ENCODE results near the gene EFNA5.
"Not testable (repeated sequence)": the region's sequence is repeated elsewhere in the genome, so short reads cannot be mapped to it uniquely, and the experiment has no call there.

Gene EFNA5

DNA sequence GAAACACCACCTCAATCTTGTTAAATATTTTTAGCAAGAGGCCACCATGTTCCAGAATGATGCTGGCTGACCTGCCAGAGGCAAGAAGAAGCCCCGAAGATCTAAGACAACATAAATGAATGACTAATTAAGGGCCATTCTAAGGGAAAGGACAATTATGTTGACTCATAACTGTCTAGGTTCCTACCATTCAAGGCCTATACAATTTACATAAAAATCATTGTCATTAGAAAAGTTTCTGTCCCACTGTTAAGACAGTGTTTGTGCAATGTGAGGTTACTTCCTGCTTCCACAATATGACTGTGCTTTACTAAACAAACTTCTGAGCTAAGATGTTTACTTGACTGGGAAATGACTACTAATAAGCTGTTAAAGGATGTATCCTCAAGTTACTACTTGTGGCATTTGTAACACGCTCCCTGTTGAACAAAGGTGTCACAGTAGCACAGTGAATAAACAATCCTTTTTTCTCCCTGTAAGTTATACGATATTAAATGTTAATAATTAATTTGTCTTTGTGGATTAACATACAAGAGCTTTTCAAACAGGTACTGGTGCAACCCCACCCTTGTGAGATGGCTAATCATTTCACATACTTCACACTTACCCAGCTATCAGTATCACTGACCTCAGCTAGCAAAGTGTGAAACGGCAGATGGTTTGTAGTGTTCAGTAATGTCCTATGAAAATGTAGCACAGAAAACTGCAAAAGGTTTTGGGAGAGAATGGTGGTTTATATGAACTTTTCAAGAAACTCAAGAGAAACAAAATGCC is 195.8 kb downstream of the EFNA5 start:
- DNase-seq = no peak

DNA sequence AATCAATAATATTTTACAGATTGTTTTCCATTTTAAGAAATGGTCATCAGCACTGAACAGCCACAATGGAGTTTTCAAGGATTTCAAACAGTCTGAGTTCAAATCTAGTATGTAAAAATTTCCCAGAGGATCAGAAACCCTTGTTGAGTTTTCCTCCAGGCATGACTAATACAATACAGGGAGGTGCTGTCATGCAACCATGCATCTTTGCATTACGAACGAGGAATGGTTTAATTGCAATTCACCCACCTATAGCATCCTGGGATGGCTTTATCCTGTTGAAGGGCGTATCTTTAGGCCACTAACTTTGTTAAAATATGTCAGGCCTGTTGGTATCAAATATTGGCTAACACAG is 196.4 kb downstream of the EFNA5 start:
- DNase-seq = no peak

DNA sequence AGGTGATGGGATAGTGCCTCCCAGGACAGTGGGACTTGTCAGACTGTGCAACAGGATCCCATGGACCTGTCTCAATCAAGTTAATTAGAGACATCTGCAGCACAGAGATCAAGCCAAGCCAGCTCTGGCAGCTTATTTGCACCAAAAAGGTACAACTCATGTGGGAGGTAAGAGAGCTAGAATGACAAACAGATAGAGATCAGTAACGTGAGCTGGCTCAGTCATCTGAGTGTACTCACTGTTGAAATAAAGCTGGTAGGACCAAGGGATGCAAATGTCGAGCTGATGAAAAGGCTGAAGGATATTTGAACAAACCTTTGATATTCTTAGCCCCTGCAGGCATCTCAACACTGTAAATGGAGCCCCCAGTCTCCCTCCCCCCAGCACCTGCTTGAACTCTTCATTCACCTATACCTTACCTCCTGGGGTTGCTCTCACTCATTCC is 198.1 kb downstream of the EFNA5 start:
- no peak for DNase-seq

DNA sequence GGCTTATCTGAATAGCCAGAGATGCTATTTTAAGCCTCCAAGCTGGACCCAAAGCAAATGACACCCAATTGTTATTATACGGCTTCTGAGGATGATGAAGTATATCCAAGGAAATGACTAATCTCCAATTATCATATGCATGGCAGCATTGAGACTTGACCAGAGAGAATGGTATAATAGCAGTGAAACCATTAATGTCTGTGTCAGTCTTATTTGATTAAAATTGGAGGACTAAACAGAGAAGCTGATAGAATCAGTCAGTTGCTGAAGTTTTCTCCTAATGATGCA is 200.5 kb downstream of the EFNA5 start:
- no peak for DNase-seq

DNA sequence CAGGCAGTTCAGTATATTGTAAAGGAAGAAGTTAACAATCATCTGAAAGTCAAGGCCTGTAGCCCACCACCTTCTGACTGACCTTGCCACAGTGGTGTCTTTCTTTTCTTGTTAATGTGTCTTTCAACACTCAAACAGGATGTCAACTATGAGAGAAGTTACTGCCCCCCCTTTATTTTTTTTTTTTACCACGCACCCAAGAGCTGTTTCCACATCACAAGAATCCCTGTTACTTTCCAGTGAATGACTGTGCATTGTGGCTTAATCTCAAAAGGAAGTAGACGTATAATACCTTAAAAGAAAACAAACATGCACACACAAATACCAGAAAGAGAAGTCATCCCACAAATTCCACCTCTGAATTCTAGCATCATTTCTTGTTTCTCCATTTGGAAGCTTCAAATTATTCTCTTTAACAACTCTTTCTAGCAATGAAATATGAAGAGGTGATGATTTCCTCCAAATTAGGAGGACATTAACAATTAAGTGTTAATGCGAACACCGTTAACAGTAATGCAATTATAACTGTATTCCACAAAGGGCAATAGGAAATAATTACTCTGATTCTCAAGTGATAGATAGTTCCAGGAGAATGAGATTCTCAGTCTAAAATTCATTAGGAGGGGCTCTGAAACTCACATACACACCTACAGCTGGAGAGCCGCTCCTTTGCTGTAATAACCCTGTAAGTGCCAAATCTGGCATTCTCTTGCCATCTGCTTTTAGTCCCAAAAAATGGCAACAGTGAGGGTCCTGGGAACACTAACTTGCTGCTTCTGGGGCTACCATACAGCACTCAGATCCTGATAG is 201.0 kb downstream of the EFNA5 start:
- DNase-seq = no peak

DNA sequence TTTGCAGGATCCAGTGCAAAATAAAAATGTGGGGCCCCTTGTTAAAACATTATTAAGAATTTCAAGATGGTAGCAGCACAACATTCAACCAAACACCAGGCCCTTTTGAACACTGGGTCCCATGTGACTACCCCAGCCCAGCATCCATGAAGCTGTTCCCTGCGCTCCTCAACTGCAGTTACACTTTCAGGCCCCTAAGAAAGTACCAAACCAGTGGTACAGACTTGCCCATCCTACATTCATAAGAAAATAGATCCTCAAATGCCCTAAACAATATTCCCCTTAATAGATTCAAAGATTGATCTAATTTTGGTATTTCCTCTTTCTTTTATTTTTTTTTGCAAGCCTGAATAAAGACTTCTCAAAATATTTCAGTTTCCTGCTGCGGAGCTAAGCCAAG is 201.7 kb downstream of the EFNA5 start:
- DNase-seq = no peak

DNA sequence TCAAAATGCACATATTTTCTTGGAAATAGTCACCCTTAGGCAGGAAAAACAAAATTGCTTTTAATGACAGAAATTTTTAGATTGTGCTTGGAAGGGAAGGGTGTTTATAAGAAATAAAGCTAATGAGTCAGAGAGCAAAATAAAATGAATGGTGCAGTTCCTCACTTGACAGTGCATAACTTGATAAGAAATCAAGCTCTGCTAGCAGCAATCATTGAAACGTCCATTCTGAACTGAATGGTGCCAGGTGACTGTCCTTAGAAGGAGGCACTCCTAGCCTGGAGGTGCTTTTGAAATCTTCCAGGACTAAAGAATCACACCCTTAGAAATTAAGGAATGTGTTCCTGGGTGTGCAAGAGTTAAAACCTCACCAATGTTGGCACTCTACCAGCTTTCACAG is 202.5 kb downstream of the EFNA5 start:
- DNase-seq = no peak

DNA sequence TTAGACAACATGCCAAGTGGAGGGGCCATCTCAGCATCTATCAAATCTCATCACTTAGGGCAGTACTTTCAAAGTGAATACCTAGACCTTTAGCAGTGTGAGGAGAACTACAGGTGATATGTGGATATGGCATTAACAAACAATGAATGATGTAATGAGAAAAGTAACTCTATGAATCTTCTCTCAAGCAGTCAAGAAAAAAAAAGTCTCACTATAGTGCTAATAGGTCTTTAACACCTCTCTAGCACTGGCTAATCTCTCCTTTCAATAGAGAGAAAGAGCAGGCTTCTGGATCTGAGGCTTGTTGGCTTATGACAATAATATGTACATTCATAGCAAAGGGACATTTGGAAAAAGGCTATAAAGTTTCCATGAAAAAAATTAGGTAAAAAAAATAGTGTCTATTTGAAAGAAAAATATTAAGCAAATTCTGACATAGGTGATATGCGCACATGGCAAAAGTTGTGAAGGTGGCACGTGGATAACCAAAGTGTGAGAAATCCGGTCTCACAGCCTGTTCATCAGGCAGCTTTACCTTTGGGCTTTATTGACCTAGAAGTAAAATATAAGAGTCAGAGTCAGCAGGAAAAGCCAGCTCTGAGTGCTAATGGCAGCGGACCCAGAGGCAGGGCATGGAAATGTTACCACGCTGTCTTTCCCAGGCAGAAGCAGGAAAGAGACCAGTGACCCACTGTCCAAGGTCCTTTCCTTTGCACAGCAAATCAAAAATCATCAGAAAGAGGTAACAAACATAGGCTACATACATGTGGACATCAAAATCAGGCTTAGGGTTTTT is 203.4 kb downstream of the EFNA5 start:
- no peak for DNase-seq

DNA sequence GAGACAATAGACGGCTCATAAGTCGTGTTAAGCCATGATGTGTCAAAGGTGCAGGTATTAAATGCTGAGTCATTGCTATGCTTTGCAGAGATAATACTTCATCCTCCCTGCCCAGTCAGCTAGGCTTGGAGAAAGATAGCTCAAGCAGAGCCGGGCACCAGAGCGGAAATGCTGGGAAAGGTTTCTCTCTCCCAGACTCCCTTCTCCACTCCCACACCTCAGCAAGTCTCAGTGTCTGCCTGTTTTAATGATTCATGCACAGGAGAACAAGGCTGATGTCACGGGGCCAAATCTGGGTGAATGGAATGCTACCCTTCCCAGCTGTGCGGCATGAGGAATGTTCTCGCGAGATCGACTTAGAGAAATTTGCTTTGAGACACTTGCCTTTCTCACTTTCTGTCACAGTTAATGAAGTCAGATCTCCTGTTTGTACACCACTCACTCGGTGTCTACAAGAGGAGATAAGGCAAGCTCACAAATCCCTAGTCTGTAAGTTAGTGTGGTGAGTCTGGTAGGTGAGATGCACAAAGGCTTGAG is 204.4 kb downstream of the EFNA5 start:
- no peak for DNase-seq

DNA sequence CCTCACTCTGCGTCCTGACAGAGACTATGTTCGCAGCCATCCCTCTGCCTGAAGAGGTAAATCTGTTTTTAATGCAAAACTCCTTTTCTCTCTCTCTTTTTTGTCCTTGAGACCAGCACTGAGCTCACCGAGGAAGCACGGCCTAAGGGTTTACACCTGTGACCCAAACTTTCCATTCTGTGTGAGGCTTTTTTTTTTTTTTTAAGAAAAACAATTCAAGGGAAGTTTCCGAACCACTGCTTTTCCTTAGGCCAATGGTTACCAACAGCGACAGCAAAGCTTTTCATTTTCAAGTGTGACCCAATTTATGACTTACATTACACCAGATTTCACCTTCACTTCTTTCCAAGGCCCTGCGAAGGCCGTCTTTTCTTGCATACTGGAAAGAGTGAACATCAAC is 205.9 kb downstream of the EFNA5 start:
- no peak for DNase-seq

DNA sequence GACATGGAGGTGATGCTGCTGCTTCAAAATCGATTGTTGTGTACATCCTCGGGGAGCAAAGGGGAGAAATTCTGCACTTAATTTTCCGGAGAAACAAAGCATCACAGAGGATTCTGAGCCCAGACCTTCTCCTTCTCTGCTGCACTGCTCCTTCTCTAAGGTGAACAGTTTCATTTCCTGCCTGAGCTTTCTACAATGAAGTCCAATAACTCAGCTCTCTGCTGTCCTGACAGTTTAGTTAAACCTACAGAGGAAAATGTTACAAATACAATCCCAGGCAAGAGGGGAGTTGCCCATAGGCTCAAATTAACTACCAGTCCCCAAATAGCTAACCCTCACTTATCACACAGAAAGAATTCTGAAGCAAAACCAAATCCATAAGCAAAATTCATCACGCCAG is 206.3 kb downstream of the EFNA5 start:
- DNase-seq = no peak

DNA sequence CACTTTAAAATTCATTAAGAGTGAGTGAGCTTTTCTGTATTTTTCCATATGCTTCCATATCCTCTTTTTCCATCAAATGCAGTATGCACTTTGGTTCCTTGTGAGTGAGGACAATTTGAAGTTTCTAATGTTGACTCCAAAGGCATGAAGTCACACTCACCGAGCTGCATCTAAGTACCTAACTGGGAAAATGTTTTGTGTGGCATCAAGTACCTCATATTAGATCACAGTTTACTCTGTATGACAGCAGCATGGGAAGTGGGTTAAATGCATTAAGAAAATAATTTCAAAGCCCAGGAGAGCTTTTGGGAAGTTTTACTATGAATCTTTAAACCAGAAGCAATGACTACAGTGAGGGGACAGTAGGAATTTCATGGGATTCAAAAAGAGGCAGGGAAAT is 207.0 kb downstream of the EFNA5 start:
- DNase-seq = no peak

DNA sequence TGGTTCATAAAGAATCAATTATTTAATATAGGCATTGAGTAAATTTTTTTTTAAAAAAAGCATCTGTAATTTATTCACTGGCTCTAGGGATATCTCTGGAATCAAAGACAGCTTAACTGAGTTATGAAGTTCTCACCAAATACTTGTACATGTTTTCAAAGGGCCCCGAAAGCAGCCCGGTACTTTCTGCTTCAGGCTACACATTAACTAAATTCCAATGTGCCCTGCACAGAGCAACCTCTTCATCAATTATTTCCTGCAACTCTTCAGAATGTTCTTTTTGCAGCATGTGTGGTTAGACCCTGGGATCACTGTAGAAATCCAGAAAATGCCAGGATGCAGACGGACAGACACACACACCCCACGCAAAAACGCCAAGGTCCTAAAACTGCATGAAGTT is 209.0 kb downstream of the EFNA5 start:
- DNase-seq = no peak

DNA sequence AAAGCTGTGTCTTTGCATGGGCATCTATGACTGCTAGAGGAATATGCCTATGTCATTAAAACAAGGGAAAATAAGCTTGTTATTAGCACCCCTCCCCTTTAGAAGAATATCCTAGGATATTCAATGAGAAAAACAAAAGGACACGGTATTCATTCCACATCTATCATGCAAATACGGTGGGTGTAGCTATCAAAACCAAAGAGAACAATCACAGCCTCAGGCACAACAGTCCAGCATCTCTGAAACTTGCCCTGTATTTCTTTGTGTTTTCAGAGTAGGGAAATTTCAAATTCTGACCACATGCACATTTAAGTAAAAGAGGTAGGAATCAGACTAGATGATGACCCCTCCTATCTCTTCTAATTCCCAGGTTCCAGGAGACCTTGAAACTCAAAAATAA is 209.9 kb downstream of the EFNA5 start:
- no peak for DNase-seq

DNA sequence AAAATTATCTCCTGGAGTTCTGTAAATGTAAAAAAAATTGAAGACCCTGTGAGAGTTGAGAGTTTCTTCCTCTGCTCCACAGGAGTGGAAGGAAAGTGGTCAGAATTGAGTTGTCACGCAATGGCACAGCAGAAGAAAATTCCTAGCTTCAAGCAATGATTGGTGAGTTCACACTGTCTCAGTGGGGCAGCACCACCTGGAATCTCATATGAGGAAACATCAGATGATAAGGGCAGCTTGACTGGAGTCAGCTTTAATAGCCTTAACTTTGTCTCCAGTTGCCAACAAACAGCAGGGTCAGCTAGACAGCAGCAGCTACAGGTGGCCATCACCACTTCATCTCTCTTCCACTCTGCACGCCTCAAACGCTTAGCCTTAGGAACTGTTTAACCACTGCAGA is 211.1 kb downstream of the EFNA5 start:
- no peak for DNase-seq

DNA sequence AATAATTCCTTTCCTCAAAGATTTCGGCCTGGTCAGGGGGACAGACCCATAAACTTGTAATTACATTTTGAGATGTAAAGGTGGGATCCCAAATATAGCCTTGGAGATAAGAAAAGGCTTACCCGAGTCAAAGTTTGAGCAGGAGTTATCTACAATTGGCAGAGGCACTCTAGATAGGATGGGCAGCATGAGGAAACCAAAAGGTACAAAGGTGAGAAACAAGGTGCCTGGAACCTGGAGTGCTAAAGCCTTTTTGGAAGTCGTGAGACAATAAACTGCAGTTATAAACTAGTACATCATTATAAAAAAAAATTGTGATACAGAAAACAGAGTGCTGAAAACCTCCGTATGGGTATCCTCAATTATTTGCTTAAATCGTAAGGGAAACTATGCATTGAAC is 212.4 kb downstream of the EFNA5 start:
- no peak for DNase-seq

DNA sequence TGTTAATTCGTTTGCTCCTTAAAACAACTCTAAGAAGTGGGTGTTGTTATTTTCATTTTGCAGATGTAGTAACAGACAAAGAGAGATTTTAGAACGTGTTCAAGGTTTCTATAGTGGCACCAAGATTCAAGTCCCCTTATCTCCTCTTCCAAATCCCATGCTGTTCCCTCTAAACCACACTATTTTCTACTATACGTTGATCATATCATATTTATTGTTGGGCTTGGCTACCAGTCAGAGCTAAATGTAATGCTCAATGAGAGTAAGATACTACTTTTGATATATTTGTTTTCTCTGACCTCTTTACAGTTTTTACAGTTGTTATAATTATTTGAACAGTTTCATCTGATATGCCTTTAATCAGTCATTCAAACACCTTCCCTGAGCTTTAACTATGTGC is 212.9 kb downstream of the EFNA5 start:
- DNase-seq = no peak

DNA sequence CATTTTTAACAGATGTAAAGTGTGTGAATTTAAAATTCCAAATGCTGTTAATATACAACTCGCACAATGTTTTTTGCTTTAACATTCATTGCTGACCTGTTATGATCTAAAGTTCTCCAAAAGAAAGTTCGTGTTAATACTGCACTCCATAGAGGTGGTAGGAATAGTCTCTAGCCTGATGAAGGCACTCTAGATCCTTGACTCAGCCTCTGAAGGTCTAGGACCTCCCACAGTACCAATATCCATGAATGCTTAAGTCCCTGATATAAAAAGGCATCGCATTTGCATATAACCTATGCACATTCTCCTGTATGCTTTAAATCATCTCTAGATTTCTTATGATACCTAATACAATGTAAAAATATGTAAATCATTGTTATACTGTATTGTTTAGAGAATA is 213.6 kb downstream of the EFNA5 start:
- no peak for DNase-seq

DNA sequence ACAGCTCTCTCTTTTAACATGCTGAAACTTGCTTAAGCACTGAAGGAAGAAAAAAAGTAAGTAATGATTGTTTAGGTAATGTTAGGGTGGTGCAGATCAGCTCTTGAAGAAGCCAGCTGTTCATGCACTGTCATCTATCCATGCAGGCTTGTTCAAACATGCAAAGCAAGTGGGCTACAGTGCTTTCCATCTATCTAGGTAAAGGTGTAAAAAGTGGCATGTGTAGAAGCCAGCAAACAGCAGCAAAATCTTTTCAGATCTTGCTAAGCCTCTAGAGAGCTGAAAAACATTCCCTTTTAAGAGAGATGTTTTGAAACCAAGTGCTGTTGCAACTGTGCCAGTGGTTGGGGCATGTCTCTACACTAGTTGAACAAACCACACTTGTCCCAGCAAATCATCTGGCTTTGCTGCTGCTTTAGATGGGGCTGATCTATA is 214.4 kb downstream of the EFNA5 start:
- DNase-seq = no peak

DNA sequence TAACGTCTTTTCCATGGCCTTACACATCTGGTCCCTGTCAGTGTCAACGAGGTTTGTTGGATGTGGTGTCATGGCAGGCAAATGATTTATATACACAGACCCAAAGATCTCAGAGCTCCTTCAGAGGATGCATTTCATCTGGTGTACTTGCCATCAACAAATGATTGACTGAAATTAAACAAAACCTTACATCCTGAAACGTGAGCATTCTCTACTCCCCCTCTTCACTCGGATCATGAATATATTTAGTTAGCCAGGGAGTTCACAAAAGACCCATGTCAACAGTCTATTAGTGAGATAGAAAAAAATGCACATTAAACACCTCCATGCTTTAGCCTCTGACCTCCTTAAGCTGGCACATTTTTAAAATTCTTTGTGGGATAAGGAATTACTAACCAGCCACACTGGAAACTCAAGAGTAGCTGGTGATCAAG is 215.6 kb downstream of the EFNA5 start:
- no peak for DNase-seq

DNA sequence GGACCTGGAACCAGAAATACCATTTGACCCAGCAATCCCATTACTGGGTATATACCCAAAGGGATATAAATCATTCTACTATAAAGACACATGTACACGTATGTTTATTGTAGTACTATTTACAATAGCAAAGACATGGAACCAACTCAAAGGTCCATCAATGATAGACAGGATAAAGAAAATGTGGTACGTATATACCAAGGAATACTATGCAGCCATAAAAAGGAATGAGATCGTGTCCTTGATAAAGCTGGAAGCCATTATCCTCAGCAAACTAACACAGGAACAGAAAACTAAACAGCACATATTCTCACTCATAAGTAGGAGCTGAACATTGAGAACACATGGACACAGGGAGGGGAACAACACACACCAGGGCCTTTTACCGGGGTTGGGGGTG is 218.9 kb downstream of the EFNA5 start:
- DNase-seq = not testable (repeated sequence)

DNA sequence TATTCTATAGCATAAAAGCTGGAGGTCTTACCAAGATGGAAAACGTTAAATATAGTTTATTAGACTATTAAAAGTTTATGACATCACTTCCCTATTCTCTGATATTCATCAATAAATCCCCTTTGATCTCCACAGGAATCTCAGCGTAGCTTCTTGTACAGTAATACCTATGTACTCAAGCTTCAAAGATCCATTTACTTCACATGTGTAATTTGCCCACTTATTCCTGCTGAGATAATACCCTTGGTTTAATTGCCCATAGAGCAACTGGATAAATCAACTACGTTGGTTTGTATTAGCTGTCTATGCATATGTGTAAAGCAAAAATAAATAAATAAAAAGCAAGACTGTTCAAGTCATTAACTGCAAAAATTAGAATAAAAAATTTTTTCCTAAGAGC is 219.7 kb downstream of the EFNA5 start:
- DNase-seq = no peak

DNA sequence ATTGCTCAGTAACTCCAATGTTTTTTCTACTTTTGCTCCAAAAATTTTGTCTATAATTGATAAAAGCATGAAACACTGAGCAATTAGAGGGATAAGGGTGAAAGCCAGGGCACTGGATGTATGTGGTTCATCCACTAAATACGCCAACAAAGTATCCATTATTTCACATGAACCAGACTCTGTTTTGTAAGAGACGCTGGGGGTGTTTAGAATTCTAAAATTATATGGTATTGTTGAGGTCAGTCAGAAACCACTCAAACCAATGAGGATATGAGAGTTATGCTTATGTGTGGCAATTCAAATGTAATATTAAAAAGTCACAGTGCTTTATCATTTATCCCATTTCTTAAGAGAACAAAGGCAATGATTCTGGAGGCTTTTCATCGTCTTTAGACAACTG is 220.2 kb downstream of the EFNA5 start:
- DNase-seq = no peak

DNA sequence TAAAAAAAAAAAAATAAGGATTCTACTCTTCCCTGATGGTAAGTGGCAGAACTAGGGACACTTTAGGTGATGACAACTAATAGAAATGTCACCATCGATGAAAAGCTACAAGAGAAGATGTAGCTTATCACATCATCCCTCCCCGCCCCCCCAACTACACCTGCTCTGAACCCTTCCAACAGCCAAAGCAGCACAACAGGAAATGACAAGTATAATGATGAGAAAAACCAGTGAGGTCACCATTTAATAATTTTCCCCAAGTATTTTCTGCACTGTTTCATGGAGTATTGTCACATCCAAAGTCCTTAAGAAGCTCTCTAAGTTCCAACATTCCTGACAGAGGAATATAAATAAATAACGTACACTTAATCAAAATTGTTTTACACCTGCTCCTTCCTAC is 221.4 kb downstream of the EFNA5 start:
- DNase-seq = no peak

Data from hippocampal formation (tissue), 2 donors.